ENCODE measurements around the gene CD7. TPM values are rescaled to one million over a fixed set of nuclear protein-coding genes. Genes with fewer than 3 reads are reported as not detected.
A peak's percentile ranks its signal among the peaks of the same experiment; 100 is the strongest.

CD7 gene
- total and polyA plus RNA-seq, 2 donors (not counting 1 experiment from before 2014, with no cell fraction given) = 0.67 to 1.3 TPM

- H3K9me3 Mint-ChIP-seq (ENCODE audit: insufficient read depth) = no peaks in the 10 kb centered on the region
- no peak for ATAC-seq (ENCODE audit: low read depth)
- 44% methylated on average over 25 of the region's 32 CpGs for WGBS (ENCODE audit: insufficient coverage)
These were observed 2.4 kb downstream of the CD7 start for GRCh38 chr17:82314727-82315605.

More at GRCh38 chr17:82314727-82315605, 2.4 kb downstream of the CD7 start:
- Mint-ChIP-seq H3K27me3 (peaks cover 23% of the 10 kb centered on the region), H3K4me1 (peaks cover 15% of the 10 kb centered on the region), H3K27ac (no peak overlapping the region), H3K4me3 (no peak overlapping the region)
- Histone ChIP-seq H3K9ac (ENCODE audit: low read length) (no peak overlapping the region), H3K4me3 (ENCODE audit: control extremely low read depth in 1 of 5, extremely low read depth in 1 of 5, insufficient read depth in 1 of 5, low read depth in 2 of 5, low read length in 4 of 5) (no peak overlapping the region), H3K36me3 (replicated peaks in 1 of 2; ENCODE audit: control extremely low read depth in 1 of 2, control insufficient read depth in 1 of 2, extremely low read depth in 1 of 2, insufficient read depth in 2 of 2, low read length in 1 of 2) (no peaks in the 10 kb centered on the region), H3K27me3 (replicated peaks in 1 of 4; ENCODE audit: control extremely low read depth in 1 of 4, control insufficient read depth in 3 of 4, insufficient read depth in 4 of 4, low read length in 3 of 4) (peaks cover 0 to 33% (median 10%) of the 10 kb centered on the region in 4 experiments), H4K20me1 (ENCODE audit: control insufficient read depth, insufficient read depth, low read length, poor library complexity, severe bottlenecking) (no peaks in the 10 kb centered on the region), H3K27ac (ENCODE audit: low read length in 2 of 2) (no peak overlapping the region), H3K9me3 (ENCODE audit: control extremely low read depth in 1 of 3, control insufficient read depth in 2 of 3, insufficient read depth in 1 of 3, low read length in 2 of 3) (peaks cover 0 to 29% (median 0%) of the 10 kb centered on the region in 3 donors), H3K4me1 (ENCODE audit: control insufficient read depth in 2 of 2, insufficient read depth in 2 of 2, low read length in 2 of 2) (peaks cover 18 to 25% of the 10 kb centered on the region in 2 donors), H3K4me2 (replicated peaks; ENCODE audit: low read depth, low read length, poor library complexity, severe bottlenecking) (peak overlapping the region; percentile 58), H2AFZ (ENCODE audit: insufficient read depth, low read depth, low read length, poor library complexity, severe bottlenecking) (peak overlapping the region; percentile 43), H3K79me2 (ENCODE audit: control insufficient read depth, insufficient read depth, low read length) (no peaks in the 10 kb centered on the region)
- no peak for DNase-seq
- no peak for TF ChIP-seq EZH2 (IDR thresholded peaks at IDR 0.05; ENCODE audit: borderline replicate concordance, insufficient read depth, low read depth, low read length, poor library complexity, severe bottlenecking)
- no peak for TF ChIP-seq CTCF (IDR thresholded peaks at IDR 0.05)
- intact Hi-C loops (cut with micrococcal nuclease) = no loop called here
- ChIA-PET CTCF (interaction anchor here (2.1 kb wide), 1 partner anchor 14 kb away, joined by 11 read pairs; no protein-coding TSS in a partner anchor), POLR2A (no interaction called here)
